Measurements from ENCODE around the gene TBX15. TPM values are rescaled to one million over a fixed set of nuclear protein-coding genes. Genes with fewer than 3 reads are reported as not detected.

Gene TBX15
- total RNA-seq, 4 donors from 2014 or later = 1.8 to 4.1 (median 3.2) TPM

- ATAC-seq (ENCODE audit: low FRiP score) = no peak
- no peak for TF ChIP-seq CTCF (IDR thresholded peaks at IDR 0.05)
- DNase-seq (ENCODE audit: low spot score) = no peak
These were observed 19.2 kb upstream of the TBX15 start for GRCh38 chr1:119007339-119007669.

- DNase-seq (ENCODE audit: low spot score) (no peak), ATAC-seq (ENCODE audit: low FRiP score) (no peak)
- TF ChIP-seq CTCF (IDR thresholded peaks at IDR 0.05) = no peak
These were observed 18.5 kb upstream of the TBX15 start for GRCh38 chr1:119006406-119007279.

GRCh38 chr1:119005724-119006405, 17.7 kb upstream of the TBX15 start:
- TF ChIP-seq CTCF (IDR thresholded peaks at IDR 0.05) = no peak
- ATAC-seq (ENCODE audit: low FRiP score) = no peak

GRCh38 chr1:119004781-119005180, 16.6 kb upstream of the TBX15 start:
- DNase-seq (ENCODE audit: low spot score) (no peak), ATAC-seq (ENCODE audit: low FRiP score) (no peak)
- no peak for TF ChIP-seq CTCF (IDR thresholded peaks at IDR 0.05)

More at GRCh38 chr1:119005724-119006405, 17.7 kb upstream of the TBX15 start:
- no peak for DNase-seq (ENCODE audit: low spot score)

GRCh38 chr1:119004129-119004527, 16.0 kb upstream of the TBX15 start:
- DNase-seq (ENCODE audit: low spot score) (no peak), ATAC-seq (ENCODE audit: low FRiP score) (no peak)
- TF ChIP-seq CTCF (IDR thresholded peaks at IDR 0.05) = no peak

GRCh38 chr1:119003413-119004128, 15.4 kb upstream of the TBX15 start:
- no peak for TF ChIP-seq CTCF (IDR thresholded peaks at IDR 0.05)
- DNase-seq (ENCODE audit: low spot score) (no peak), ATAC-seq (ENCODE audit: low FRiP score) (no peak)
